Calu3 (cell line): ENCODE results near the gene LAMB4. TPM values are rescaled to one million over a fixed set of nuclear protein-coding genes. Genes with fewer than 3 reads are reported as not detected.

Source experiments
- BruUV-seq: library from RNA; stranded (reverse); fragments of 400-500 nt; replicated peaks from 2 replicates; lab custom pipeline; 2021; lab: Mats Ljungman, UMichigan
- CTCF ChIA-PET: fragments of 300-600 bp; sonication (Branson Sonifier 250); formaldehyde crosslinking; loops from one replicate; lab custom pipeline; 2022; ENCODE audit warnings: antibody characterized with exemption; lab: Charles Lee
- DNase-seq: peaks from one replicate; pipeline ENCODE4 v3.0.0; 2022
- H3K27ac Mint-ChIP-seq: one replicate; pipeline ENCODE4 v1.8.0; 2022; ENCODE audit warnings: mixed read lengths; ENCODE audit not compliant: unreplicated experiment
- H3K27me3 Mint-ChIP-seq: one replicate; pipeline ENCODE4 v1.8.0; 2022; ENCODE audit warnings: mixed read lengths; ENCODE audit not compliant: unreplicated experiment
- H3K36me3 Mint-ChIP-seq: one replicate; pipeline ENCODE4 v1.8.0; 2022; ENCODE audit warnings: mild to moderate bottlenecking, moderate library complexity, mixed read lengths; ENCODE audit not compliant: insufficient read depth, unreplicated experiment
- H3K4me1 Mint-ChIP-seq: one replicate; pipeline ENCODE4 v1.8.0; 2022; ENCODE audit warnings: mild to moderate bottlenecking, low read depth, mixed read lengths; ENCODE audit not compliant: unreplicated experiment
- H3K4me3 Mint-ChIP-seq: one replicate; pipeline ENCODE4 v1.8.0; 2022; ENCODE audit warnings: mild to moderate bottlenecking, low read depth, moderate library complexity, mixed read lengths; ENCODE audit not compliant: unreplicated experiment
- H3K9me3 Mint-ChIP-seq: one replicate; pipeline ENCODE4 v1.8.0; 2022; ENCODE audit warnings: low read depth, mixed read lengths; ENCODE audit not compliant: unreplicated experiment
- CTCF ChIP-seq: fragments of 200-600 bp; IDR thresholded peaks from one replicate; pipeline ENCODE4 v1.8.0; 2022; ENCODE audit warnings: antibody characterized with exemption; ENCODE audit not compliant: unreplicated experiment
- intact Hi-C: fragments of 100-400 bp; cut with micrococcal nuclease; formaldehyde crosslinking; loops from one replicate; pipeline ENCODE4 v1.10.0; 2022; ENCODE audit not compliant: unreplicated experiment
- total RNA-seq: library from RNA; stranded (reverse); gene quantifications from 2 replicates; pipeline ENCODE4 v1.2.3, GENCODE V29; 2022

LAMB4 gene
- total RNA-seq, 1 experiment from 2014 or later, result not detected

GRCh38 chr7:108038986-108039385 is 91.2 kb downstream of the LAMB4 start:
- TF ChIP-seq CTCF, result no peak
- H3K4me1 Mint-ChIP-seq, result no peaks in the 10 kb centered on the region
- no peak overlapping the region for H3K27ac Mint-ChIP-seq
- H3K36me3 Mint-ChIP-seq, result no peaks in the 10 kb centered on the region
- intact Hi-C loops, result no loop called here
- H3K27me3 Mint-ChIP-seq, result no peaks in the 10 kb centered on the region
- no peaks in the 10 kb centered on the region for H3K9me3 Mint-ChIP-seq
- no peak overlapping the region for H3K4me3 Mint-ChIP-seq
- DNase-seq, result no peak
- no TSS peak for BruUV-seq
- CTCF ChIA-PET, result no interaction called here

GRCh38 chr7:108037741-108038140 is 92.4 kb downstream of the LAMB4 start:
- H3K4me3 Mint-ChIP-seq, result no peak overlapping the region
- BruUV-seq, result no TSS peak
- H3K9me3 Mint-ChIP-seq, result no peaks in the 10 kb centered on the region
- H3K4me1 Mint-ChIP-seq, result no peaks in the 10 kb centered on the region
- no peak for DNase-seq
- TF ChIP-seq CTCF, result no peak
- no peak overlapping the region for H3K27ac Mint-ChIP-seq
- CTCF ChIA-PET, result no interaction called here
- H3K27me3 Mint-ChIP-seq, result no peaks in the 10 kb centered on the region
- H3K36me3 Mint-ChIP-seq, result no peaks in the 10 kb centered on the region
- intact Hi-C loops, result no loop called here

- TF ChIP-seq CTCF, result no peak
- H3K36me3 Mint-ChIP-seq, result no peaks in the 10 kb centered on the region
- H3K27ac Mint-ChIP-seq, result no peak overlapping the region
- DNase-seq, result no peak
- CTCF ChIA-PET, result no interaction called here
- no peaks in the 10 kb centered on the region for H3K4me1 Mint-ChIP-seq
- no TSS peak for BruUV-seq
- no peaks in the 10 kb centered on the region for H3K27me3 Mint-ChIP-seq
- H3K9me3 Mint-ChIP-seq, result no peaks in the 10 kb centered on the region
- intact Hi-C loops, result no loop called here
- H3K4me3 Mint-ChIP-seq, result no peak overlapping the region
Observed at GRCh38 chr7:108037140-108037539, 93.0 kb downstream of the LAMB4 start.

GRCh38 chr7:108034586-108034985 is 95.6 kb downstream of the LAMB4 start:
- Mint-ChIP-seq H3K36me3 (peaks cover under 1% of the 10 kb centered on the region), H3K4me3 (no peak overlapping the region), H3K27ac (no peak overlapping the region), H3K27me3 (no peaks in the 10 kb centered on the region), H3K9me3 (no peaks in the 10 kb centered on the region), H3K4me1 (peaks cover 6% of the 10 kb centered on the region)
- no peak for TF ChIP-seq CTCF
- DNase-seq, result no peak
- CTCF ChIA-PET, result no interaction called here
- intact Hi-C loops, result loop anchor here (5.0 kb wide), 1 partner anchor 63 kb away; no protein-coding TSS in a partner anchor
- no TSS peak for BruUV-seq
